Neural progenitor cell (in vitro differentiated cells): Measurements from ENCODE around the gene DDX49. TPM values are rescaled to one million over a fixed set of nuclear protein-coding genes. Genes with fewer than 3 reads are reported as not detected.
A peak's percentile ranks its signal among the peaks of the same experiment; 100 is the strongest.

Experiments
- DNase-seq: peaks from one replicate; pipeline ENCODE4 v3.0.0-alpha.2; 2016; ENCODE audit warnings: low spot score
- H2AFZ ChIP-seq: fragments of 200-600 bp; sonication (generic); replicated peaks from 2 replicates; pipeline ENCODE4 v1.6.1; 2016; ENCODE audit warnings: antibody characterized with exemption
- H3F3A ChIP-seq: fragments of 200-600 bp; sonication (generic); 2 replicates; pipeline ENCODE4 v1.6.1; 2016; ENCODE audit warnings: antibody characterized with exemption, low read depth
- H3K27ac ChIP-seq: fragments of 200-600 bp; sonication (generic); 2 replicates; pipeline ENCODE4 v1.5.1; 2016; ENCODE audit warnings: mild to moderate bottlenecking
- H3K27me3 ChIP-seq: fragments of 200-600 bp; sonication (generic); 2 replicates; pipeline ENCODE4 v1.6.1; 2016; ENCODE audit warnings: mild to moderate bottlenecking, moderate library complexity
- H3K36me3 ChIP-seq: fragments of 200-600 bp; sonication (generic); 2 replicates; pipeline ENCODE4 v1.5.1; 2016
- H3K4me1 ChIP-seq: fragments of 200-600 bp; sonication (generic); 2 replicates; pipeline ENCODE4 v1.6.1; 2016; ENCODE audit warnings: mixed run types
- H3K4me2 ChIP-seq: fragments of 200-600 bp; sonication (generic); 2 replicates; pipeline ENCODE4 v1.6.1; 2016
- H3K4me3 ChIP-seq: fragments of 200-600 bp; sonication (generic); 2 replicates; pipeline ENCODE4 v1.5.1; 2016
- H3K79me2 ChIP-seq: fragments of 200-600 bp; sonication (generic); 2 replicates; pipeline ENCODE4 v1.6.1; 2016; ENCODE audit warnings: low read depth
- H3K9ac ChIP-seq: fragments of 200-600 bp; sonication (generic); 2 replicates; pipeline ENCODE4 v1.6.1; 2016
- H3K9me3 ChIP-seq: fragments of 200-600 bp; sonication (generic); 2 replicates; pipeline ENCODE4 v1.5.1; 2016; ENCODE audit warnings: low read depth
- H4K20me1 ChIP-seq: fragments of 200-600 bp; sonication (generic); 2 replicates; pipeline ENCODE4 v1.6.1; 2016; ENCODE audit warnings: low read depth
- H3K27ac Mint-ChIP-seq: 3 replicates; pipeline ENCODE4 v1.8.0; 2021; ENCODE audit warnings: mixed read lengths
- H3K27me3 Mint-ChIP-seq: 2 replicates; pipeline ENCODE4 v1.8.0; 2022; ENCODE audit warnings: low read depth, mild to moderate bottlenecking, inconsistent platforms, moderate library complexity, mixed read lengths; ENCODE audit not compliant: insufficient read depth
- H3K36me3 Mint-ChIP-seq: 3 replicates; pipeline ENCODE4 v1.8.0; 2021; ENCODE audit warnings: mixed read lengths
- H3K4me1 Mint-ChIP-seq: 3 replicates; pipeline ENCODE4 v1.8.0; 2021; ENCODE audit warnings: mixed read lengths
- H3K4me3 Mint-ChIP-seq: 3 replicates; pipeline ENCODE4 v1.8.0; 2021; ENCODE audit warnings: mild to moderate bottlenecking, moderate library complexity, mixed read lengths
- H3K9me3 Mint-ChIP-seq: 3 replicates; pipeline ENCODE4 v1.8.0; 2020; ENCODE audit warnings: mixed read lengths
- EZH2 ChIP-seq: fragments of 200-600 bp; sonication (generic); IDR thresholded peaks from 2 replicates; pipeline ENCODE4 v1.6.1; 2017; ENCODE audit warnings: antibody characterized with exemption, mild to moderate bottlenecking, moderate library complexity
- EZH2phosphoT487 ChIP-seq: fragments of 200-600 bp; sonication (generic); IDR thresholded peaks from 2 replicates; pipeline ENCODE4 v1.6.1; 2017; ENCODE audit warnings: antibody characterized with exemption
- total RNA-seq: library from RNA; depleted of rRNA; stranded (reverse); fragments of >200 nt; gene quantifications from 2 replicates; pipeline ENCODE4 v1.2.3, GENCODE V29; 2015; ENCODE audit warnings: low replicate concordance
- TF ChIP-seq, protein P1 (sequence below): fragments of 200-600 bp; sonication (generic); IDR thresholded peaks from 2 replicates; pipeline ENCODE4 v1.5.1; 2017; ENCODE audit warnings: antibody characterized with exemption, mild to moderate bottlenecking

Gene DDX49
- total RNA-seq, 1 donor from 2014 or later = 19.9 TPM

DNA sequence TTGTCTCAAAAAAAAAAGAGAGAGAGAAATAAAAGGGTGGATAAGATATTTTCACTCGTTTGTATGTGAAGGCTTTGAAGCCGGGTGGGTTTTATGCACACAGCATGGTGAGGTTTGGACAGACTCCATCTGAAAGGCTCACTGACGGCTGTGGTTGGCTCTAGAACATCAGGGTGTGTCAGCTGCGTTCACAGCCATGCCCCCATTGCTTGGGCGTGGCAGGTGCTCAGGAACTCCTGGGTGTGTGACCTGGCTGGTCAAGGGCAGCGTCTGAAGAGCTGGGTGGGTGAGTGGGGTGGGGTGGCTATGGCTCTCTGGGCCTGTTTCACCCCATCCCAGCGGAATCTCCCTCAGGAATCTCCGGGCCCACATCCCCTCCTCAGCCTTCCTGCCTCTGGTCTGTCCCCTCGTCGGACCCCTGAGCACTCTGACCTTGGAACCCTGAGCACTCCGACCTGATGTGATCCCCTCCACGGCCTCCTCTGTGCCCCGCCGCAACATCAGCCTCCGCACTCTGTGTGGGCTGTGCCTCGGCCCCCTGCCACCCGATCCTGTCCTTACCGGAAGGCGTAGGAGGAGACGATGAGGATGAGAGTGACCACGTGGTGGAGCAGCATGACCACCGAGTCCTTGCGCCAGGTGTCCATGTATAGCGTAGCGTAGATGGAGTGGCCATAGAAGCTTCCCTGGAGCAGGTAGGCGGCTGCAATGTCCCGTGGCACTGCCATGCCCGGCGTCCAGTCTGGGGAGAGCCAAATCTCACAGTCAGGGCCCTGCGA is 35.8 kb upstream of the DDX49 start:
- Mint-ChIP-seq H3K27me3 (peaks cover 2% of the 10 kb centered on the region), H3K4me1 (no peaks in the 10 kb centered on the region), H3K27ac (no peak overlapping the region), H3K4me3 (no peak overlapping the region), H3K9me3 (no peaks in the 10 kb centered on the region), H3K36me3 (peaks cover 13% of the 10 kb centered on the region)
- Histone ChIP-seq H3K36me3 (no peaks in the 10 kb centered on the region), H3K79me2 (no peaks in the 10 kb centered on the region), H4K20me1 (peaks cover 8% of the 10 kb centered on the region), H3K4me2 (no peak overlapping the region), H3K27ac (no peak overlapping the region), H3K9ac (no peak overlapping the region), H3K4me3 (no peak overlapping the region), H3K4me1 (no peaks in the 10 kb centered on the region), H2AFZ (no peak overlapping the region), H3F3A (no peaks in the 10 kb centered on the region), H3K27me3 (no peaks in the 10 kb centered on the region), H3K9me3 (no peaks in the 10 kb centered on the region)
- no peak for DNase-seq
- TF ChIP-seq EZH2 (no peak), EZH2phosphoT487 (no peak)
- TF ChIP-seq, protein P1, sequence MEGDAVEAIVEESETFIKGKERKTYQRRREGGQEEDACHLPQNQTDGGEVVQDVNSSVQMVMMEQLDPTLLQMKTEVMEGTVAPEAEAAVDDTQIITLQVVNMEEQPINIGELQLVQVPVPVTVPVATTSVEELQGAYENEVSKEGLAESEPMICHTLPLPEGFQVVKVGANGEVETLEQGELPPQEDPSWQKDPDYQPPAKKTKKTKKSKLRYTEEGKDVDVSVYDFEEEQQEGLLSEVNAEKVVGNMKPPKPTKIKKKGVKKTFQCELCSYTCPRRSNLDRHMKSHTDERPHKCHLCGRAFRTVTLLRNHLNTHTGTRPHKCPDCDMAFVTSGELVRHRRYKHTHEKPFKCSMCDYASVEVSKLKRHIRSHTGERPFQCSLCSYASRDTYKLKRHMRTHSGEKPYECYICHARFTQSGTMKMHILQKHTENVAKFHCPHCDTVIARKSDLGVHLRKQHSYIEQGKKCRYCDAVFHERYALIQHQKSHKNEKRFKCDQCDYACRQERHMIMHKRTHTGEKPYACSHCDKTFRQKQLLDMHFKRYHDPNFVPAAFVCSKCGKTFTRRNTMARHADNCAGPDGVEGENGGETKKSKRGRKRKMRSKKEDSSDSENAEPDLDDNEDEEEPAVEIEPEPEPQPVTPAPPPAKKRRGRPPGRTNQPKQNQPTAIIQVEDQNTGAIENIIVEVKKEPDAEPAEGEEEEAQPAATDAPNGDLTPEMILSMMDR = no peak

- no peaks in the 10 kb centered on the region for H3K27me3 ChIP-seq
- DNase-seq = no peak
- H3K36me3 ChIP-seq = no peaks in the 10 kb centered on the region
- peaks cover 13% of the 10 kb centered on the region for H4K20me1 ChIP-seq
- no peaks in the 10 kb centered on the region for H3F3A ChIP-seq
- no peak overlapping the region for H3K4me2 ChIP-seq
- no peak for TF ChIP-seq EZH2
- TF ChIP-seq, protein P1 = no peak
- no peak for TF ChIP-seq EZH2phosphoT487
- Mint-ChIP-seq H3K9me3 (no peaks in the 10 kb centered on the region), H3K4me3 (no peak overlapping the region), H3K4me1 (no peaks in the 10 kb centered on the region), H3K27ac (no peak overlapping the region), H3K36me3 (peaks cover 15% of the 10 kb centered on the region), H3K27me3 (peaks cover 6% of the 10 kb centered on the region)
- no peak overlapping the region for H2AFZ ChIP-seq
- no peaks in the 10 kb centered on the region for H3K9me3 ChIP-seq
- no peaks in the 10 kb centered on the region for H3K79me2 ChIP-seq
- no peak overlapping the region for H3K4me3 ChIP-seq
- no peak overlapping the region for H3K9ac ChIP-seq
- H3K27ac ChIP-seq = no peak overlapping the region
- H3K4me1 ChIP-seq = no peaks in the 10 kb centered on the region
Observed at GRCh38 chr19:18886972-18887371, 32.5 kb upstream of the DDX49 start.

- Mint-ChIP-seq H3K4me1 (peaks cover 6% of the 10 kb centered on the region), H3K9me3 (no peaks in the 10 kb centered on the region), H3K27ac (no peak overlapping the region), H3K27me3 (peaks cover 6% of the 10 kb centered on the region), H3K36me3 (peaks cover 14% of the 10 kb centered on the region), H3K4me3 (peak overlapping the region; percentile 52)
- Histone ChIP-seq H4K20me1 (peaks cover 38% of the 10 kb centered on the region), H3F3A (peaks cover 4% of the 10 kb centered on the region), H3K4me1 (peaks cover 12% of the 10 kb centered on the region), H3K4me3 (no peak overlapping the region), H3K9me3 (no peaks in the 10 kb centered on the region), H3K9ac (no peak overlapping the region), H3K4me2 (no peak overlapping the region), H2AFZ (no peak overlapping the region), H3K27ac (no peak overlapping the region), H3K79me2 (no peaks in the 10 kb centered on the region), H3K27me3 (no peaks in the 10 kb centered on the region), H3K36me3 (no peaks in the 10 kb centered on the region)
- TF ChIP-seq EZH2 (no peak), EZH2phosphoT487 (no peak)
- TF ChIP-seq, protein P1 = no peak
- no peak for DNase-seq
Observed at GRCh38 chr19:18889949-18890745, 29.4 kb upstream of the DDX49 start.
